Measurements from ENCODE around the gene CCDC137. TPM values are rescaled to one million over a fixed set of nuclear protein-coding genes. Genes with fewer than 3 reads are reported as not detected.

Gene CCDC137
- total RNA-seq, 4 donors from 2014 or later, result 6.7 to 17.1 (median 11.2) TPM

DNA sequence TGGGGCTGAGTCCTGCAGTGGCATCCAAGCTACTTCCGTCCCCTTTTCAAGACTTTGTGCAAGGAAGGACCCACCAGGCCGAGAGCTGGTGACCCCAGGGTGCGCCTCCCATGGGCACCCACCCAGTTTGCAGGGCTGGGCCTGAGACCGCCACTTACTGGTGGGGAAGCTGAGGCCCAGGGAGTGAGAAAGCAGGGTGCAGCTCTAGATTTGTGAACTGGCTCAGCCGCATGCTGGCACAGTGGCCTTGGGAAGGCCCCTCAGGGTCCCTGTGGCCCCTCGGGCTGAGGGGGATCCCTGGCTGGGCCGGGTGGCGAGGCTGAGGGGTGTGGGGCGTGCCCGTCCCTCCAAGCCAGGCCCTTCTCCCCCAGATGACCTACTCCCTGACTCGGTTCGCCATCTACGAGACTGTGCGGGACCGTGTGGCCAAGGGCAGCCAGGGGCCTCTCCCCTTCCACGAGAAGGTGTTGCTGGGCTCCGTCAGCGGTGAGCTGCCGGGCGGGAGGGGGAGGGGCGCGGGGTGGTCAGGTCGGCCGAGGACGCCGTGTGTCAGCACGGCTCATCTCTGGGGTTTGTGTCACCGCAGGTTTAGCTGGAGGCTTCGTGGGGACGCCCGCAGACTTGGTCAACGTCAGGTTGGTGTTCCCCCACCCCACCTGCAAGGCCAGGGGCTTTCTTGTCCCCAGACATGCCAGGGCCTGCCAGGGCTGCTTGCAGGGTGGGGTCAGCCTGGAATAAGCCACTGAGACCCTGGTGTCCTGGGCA is 48.8 kb downstream of the CCDC137 start:
- Histone ChIP-seq H3K9me3 (no peaks in the 10 kb centered on the region), H3K4me1 (peaks cover 21 to 26% of the 10 kb centered on the region in 2 donors), H3K36me3 (no peaks in the 10 kb centered on the region), H3K27me3 (no peaks in the 10 kb centered on the region), H3K27ac (no peak overlapping the region), H3K4me3 (no peak overlapping the region)
- no peak for TF ChIP-seq POLR2A (IDR thresholded peaks at IDR 0.05)
- TF ChIP-seq, protein P1, sequence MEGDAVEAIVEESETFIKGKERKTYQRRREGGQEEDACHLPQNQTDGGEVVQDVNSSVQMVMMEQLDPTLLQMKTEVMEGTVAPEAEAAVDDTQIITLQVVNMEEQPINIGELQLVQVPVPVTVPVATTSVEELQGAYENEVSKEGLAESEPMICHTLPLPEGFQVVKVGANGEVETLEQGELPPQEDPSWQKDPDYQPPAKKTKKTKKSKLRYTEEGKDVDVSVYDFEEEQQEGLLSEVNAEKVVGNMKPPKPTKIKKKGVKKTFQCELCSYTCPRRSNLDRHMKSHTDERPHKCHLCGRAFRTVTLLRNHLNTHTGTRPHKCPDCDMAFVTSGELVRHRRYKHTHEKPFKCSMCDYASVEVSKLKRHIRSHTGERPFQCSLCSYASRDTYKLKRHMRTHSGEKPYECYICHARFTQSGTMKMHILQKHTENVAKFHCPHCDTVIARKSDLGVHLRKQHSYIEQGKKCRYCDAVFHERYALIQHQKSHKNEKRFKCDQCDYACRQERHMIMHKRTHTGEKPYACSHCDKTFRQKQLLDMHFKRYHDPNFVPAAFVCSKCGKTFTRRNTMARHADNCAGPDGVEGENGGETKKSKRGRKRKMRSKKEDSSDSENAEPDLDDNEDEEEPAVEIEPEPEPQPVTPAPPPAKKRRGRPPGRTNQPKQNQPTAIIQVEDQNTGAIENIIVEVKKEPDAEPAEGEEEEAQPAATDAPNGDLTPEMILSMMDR (IDR thresholded peaks at IDR 0.05 in 4 of 5, conservative IDR thresholded peaks at IDR 0.05 in 1 of 5), result no peak
- DNase-seq, result no peak
- intact Hi-C loops (cut with DNase I; ENCODE audit: low total_unique reads), result no loop called here
- in situ Hi-C loops (cut with MboI; ENCODE audit: low sequenced_read_pairs in 4 of 4), result no loop called here
- no peak for ATAC-seq

DNA sequence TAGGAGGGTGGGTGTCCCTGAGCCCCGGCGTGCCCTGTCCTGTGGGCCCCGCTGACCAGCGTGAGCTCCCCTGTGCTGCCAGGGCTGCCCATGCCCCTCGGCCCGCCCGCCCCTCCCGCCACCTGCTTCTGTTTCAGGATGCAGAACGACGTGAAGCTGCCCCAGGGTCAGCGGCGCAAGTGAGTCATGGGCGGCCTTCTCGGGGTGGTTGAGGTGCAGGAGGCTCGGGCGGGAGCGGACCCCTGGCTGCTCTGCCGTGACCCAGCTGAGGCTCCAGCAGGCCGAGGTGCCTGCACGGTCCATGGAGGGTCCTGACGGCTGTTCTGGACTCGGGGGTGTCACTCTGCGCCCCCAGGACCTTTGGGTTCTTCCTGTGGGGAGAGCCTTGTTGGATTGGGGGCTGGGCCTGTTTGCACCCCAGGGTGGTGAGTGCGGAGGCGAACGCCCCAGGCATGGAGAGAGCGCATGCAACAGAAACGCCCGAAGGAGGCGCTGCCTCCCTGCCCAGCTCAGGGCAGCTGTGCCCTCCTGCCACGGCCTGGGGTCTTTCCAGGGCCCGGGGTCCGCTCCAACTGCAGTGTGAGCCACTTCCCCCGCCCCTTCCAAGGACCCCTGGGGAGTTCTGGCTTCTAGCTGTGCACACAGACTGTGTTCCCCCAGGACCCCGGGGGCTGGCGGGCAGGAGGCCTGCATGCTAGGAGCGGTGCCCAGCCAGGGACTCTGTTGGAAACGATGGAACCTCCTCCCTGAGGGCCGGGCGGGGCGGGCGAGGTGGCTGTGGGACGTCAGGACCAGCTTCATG is 49.5 kb downstream of the CCDC137 start:
- in situ Hi-C loops (cut with MboI; ENCODE audit: low sequenced_read_pairs in 4 of 4), result no loop called here
- no peaks in the 10 kb centered on the region for H3K9me3 ChIP-seq
- H3K27me3 ChIP-seq, result no peaks in the 10 kb centered on the region
- DNase-seq, result no peak
- H3K4me1 ChIP-seq, result peaks cover 13 to 18% of the 10 kb centered on the region in 2 donors
- no peak for ATAC-seq
- H3K27ac ChIP-seq, result no peak overlapping the region
- H3K4me3 ChIP-seq, result no peak overlapping the region
- intact Hi-C loops (cut with DNase I; ENCODE audit: low total_unique reads), result no loop called here
- H3K36me3 ChIP-seq, result no peaks in the 10 kb centered on the region
- TF ChIP-seq, protein P1 (IDR thresholded peaks at IDR 0.05 in 4 of 5, conservative IDR thresholded peaks at IDR 0.05 in 1 of 5), result no peak
- TF ChIP-seq POLR2A (IDR thresholded peaks at IDR 0.05), result no peak

DNA sequence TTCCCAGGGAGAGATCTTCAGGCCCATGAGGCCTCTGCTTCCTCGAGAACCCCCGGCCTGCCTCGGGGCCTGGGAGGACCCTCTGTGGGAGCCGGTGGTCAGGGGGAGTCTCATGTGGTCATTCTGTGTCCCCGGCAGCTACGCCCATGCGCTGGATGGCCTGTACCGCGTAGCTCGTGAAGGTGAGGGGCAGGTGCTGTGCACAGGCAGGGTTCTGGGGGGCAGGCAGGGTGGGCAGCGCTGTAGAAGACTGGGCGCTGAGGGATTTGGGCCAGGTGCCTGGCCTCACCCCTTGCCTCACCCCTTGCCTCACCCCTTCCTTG is 50.1 kb downstream of the CCDC137 start:
- no peak for TF ChIP-seq POLR2A (IDR thresholded peaks at IDR 0.05)
- TF ChIP-seq, protein P1 (IDR thresholded peaks at IDR 0.05 in 4 of 5, conservative IDR thresholded peaks at IDR 0.05 in 1 of 5), result no peak
- no peak overlapping the region for H3K27ac ChIP-seq

DNA sequence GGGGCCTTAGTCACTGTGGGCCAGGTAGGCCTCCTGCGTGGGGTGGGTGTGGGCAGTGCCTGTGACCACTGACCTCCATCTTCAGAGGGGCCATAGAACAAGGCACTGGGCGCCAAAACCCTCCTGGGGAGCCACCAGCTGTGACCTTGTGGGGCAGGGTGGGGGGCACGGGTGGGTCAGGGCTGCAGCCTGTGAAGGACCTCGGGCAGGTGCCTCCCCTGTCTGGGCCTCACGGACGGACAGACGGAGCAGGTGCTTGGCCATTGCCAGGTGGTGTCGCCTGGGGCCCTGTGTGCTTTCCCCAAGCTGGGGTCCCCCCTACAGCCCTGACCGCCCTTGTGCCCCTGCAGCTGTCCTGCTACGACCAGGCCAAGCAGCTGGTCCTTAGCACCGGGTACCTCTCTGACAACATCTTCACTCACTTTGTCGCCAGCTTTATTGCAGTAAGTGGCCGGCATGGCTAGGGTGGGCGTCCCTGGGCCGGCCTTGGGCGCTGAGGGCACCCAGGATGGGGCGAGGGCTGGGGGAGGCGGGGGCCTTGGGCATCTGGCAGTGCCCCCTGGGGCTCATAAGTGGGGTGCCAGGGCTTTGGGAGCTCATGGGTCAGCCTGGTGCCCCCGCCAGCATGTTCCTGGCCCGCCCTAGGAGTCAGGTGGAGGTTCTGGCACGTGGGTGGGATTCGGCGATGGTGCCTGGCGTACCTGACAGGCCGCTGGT is 50.7 kb downstream of the CCDC137 start:
- no peaks in the 10 kb centered on the region for H3K36me3 ChIP-seq
- TF ChIP-seq POLR2A (IDR thresholded peaks at IDR 0.05), result no peak
- TF ChIP-seq, protein P1 (IDR thresholded peaks at IDR 0.05 in 4 of 5, conservative IDR thresholded peaks at IDR 0.05 in 1 of 5), result no peak
- ATAC-seq (no peak), DNase-seq (no peak)
- H3K4me1 ChIP-seq, result peaks cover 12 to 16% of the 10 kb centered on the region in 2 donors
- no peak overlapping the region for H3K27ac ChIP-seq
- H3K27me3 ChIP-seq, result no peaks in the 10 kb centered on the region
- intact Hi-C loops (cut with DNase I; ENCODE audit: low total_unique reads), result no loop called here
- in situ Hi-C loops (cut with MboI; ENCODE audit: low sequenced_read_pairs in 4 of 4), result no loop called here
- H3K9me3 ChIP-seq, result no peaks in the 10 kb centered on the region
- no peak overlapping the region for H3K4me3 ChIP-seq

More for the DNA sequence above, 50.1 kb downstream of the CCDC137 start:
- intact Hi-C loops (cut with DNase I; ENCODE audit: low total_unique reads) (no loop called here), in situ Hi-C loops (cut with MboI; ENCODE audit: low sequenced_read_pairs in 4 of 4) (no loop called here)
- H3K27me3 ChIP-seq, result no peaks in the 10 kb centered on the region
- H3K4me1 ChIP-seq, result peaks cover 8 to 14% of the 10 kb centered on the region in 2 donors
- no peaks in the 10 kb centered on the region for H3K9me3 ChIP-seq
- H3K4me3 ChIP-seq, result no peak overlapping the region
- H3K36me3 ChIP-seq, result no peaks in the 10 kb centered on the region
- DNase-seq (no peak), ATAC-seq (no peak)
